HCT116 (cell line): ENCODE results near the gene KMO. TPM values are rescaled to one million over a fixed set of nuclear protein-coding genes. Genes with fewer than 3 reads are reported as not detected.

ENCODE experiments used
- ATAC-seq: fragments of 200-7000 bp; cut with Tn5 transposase; 2 replicates; pipeline ENCODE4 v1.9.1; 2020; ENCODE audit warnings: mild to moderate bottlenecking, moderate library complexity
- BruUV-seq: library from RNA; stranded (reverse); fragments of 400-500 nt; replicated peaks from 2 replicates; lab custom pipeline; 2021; lab: Mats Ljungman, UMichigan
- CTCF ChIA-PET: fragments of 300-600 bp; sonication (Branson Sonifier 250); formaldehyde crosslinking; loops from one replicate; lab custom pipeline; 2021; ENCODE audit warnings: antibody characterized with exemption; lab: Charles Lee
- POLR2A ChIA-PET: fragments of 300-600, 350-600 bp; sonication (Branson Sonifier 250); formaldehyde crosslinking; loops from one replicate; lab custom pipeline; 2021; ENCODE audit warnings: antibody characterized with exemption; lab: Charles Lee
- RAD21 ChIA-PET, 2 experiments: fragments of 300-600 bp; sonication (Branson Sonifier 250); formaldehyde crosslinking; loops; one replicate each; lab custom pipeline; 2023; ENCODE audit warnings: low total read pairs in 2 of 2; ENCODE audit not compliant: uncharacterized antibody in 2 of 2, unreplicated experiment in 2 of 2, low non-redundant PET in 1 of 2; lab: Charles Lee
- DNase-seq: peaks from one replicate; pipeline ENCODE4 v3.0.0-alpha.2; 2010; ENCODE audit warnings: low read depth, low spot score
- H2AFZ ChIP-seq: fragments of 200-600 bp; shearing (Covaris generic), sonication (generic); 2 replicates; pipeline ENCODE4 v1.6.1; 2017; ENCODE audit warnings: low read depth, mixed run types, mixed read lengths, antibody characterized with exemption, low read length; ENCODE audit not compliant: poor library complexity, severe bottlenecking
- H3K27ac ChIP-seq: 2 replicates; pipeline ENCODE4 v1.5.1; 2012; ENCODE audit warnings: low read depth, low read length
- H3K27me3 ChIP-seq: fragments of 200-600 bp; sonication (generic); 2 replicates; pipeline ENCODE4 v1.6.1; 2016; ENCODE audit warnings: mixed run types, low read length, mixed read lengths; ENCODE audit not compliant: insufficient read depth
- H3K36me3 ChIP-seq, 2 experiments: fragments of 200-500 bp in 1 of 2; fragments of 200-600 bp in 1 of 2; sonication (Bioruptor generic) in 1 of 2; sonication (generic) in 1 of 2; 2 replicates each; pipeline versions ENCODE4 v1.5.1 to v1.6.1; 2014 to 2016; ENCODE audit warnings: low read length in 2 of 2, inconsistent platforms in 1 of 2, mixed read lengths in 1 of 2, mixed run types in 1 of 2; ENCODE audit not compliant: insufficient read depth in 2 of 2, control insufficient read depth in 1 of 2
- H3K4me1 ChIP-seq, 2 experiments: fragments of 200-600 bp in 1 of 2; sonication (generic) in 1 of 2; 2 replicates each; pipeline versions ENCODE4 v1.5.1 to v1.6.1; 2012 to 2017; ENCODE audit warnings: low read length in 2 of 2, inconsistent platforms in 1 of 2, mild to moderate bottlenecking in 1 of 2, mixed read lengths in 1 of 2, mixed run types in 1 of 2, moderate library complexity in 1 of 2; ENCODE audit not compliant: insufficient read depth in 2 of 2, control insufficient read depth in 1 of 2
- H3K4me2 ChIP-seq: fragments of 200-600 bp; sonication (generic); 2 replicates; pipeline ENCODE4 v1.6.1; 2017; ENCODE audit warnings: mixed run types, low read length, mixed read lengths
- H3K4me3 ChIP-seq, 2 experiments: fragments of 200-600 bp in 1 of 2; sonication (generic) in 1 of 2; replicated peaks in 1 of 2; 2 replicates each; pipeline ENCODE4 v1.5.1; 2011 to 2016; ENCODE audit warnings: low read length in 2 of 2, control low read depth in 1 of 2, low read depth in 1 of 2, mild to moderate bottlenecking in 1 of 2, mixed read lengths in 1 of 2, mixed run types in 1 of 2
- H3K79me2 ChIP-seq: fragments of 200-600 bp; sonication (generic); 2 replicates; pipeline ENCODE4 v1.6.1; 2017; ENCODE audit warnings: mild to moderate bottlenecking, mixed run types, low read length, moderate library complexity, mixed read lengths; ENCODE audit not compliant: insufficient read depth
- H3K9ac ChIP-seq: fragments of 200-600 bp; sonication (generic); 2 replicates; pipeline ENCODE4 v1.6.1; 2016; ENCODE audit warnings: low read length, mixed read lengths
- H3K9me2 ChIP-seq: fragments of 200-600 bp; sonication (generic), shearing (Covaris generic); 2 replicates; pipeline ENCODE4 v1.6.1; 2017; ENCODE audit warnings: mixed run types, mild to moderate bottlenecking, moderate library complexity; ENCODE audit not compliant: insufficient read depth
- H3K9me3 ChIP-seq, 2 experiments: fragments of 200-500 bp in 1 of 2; fragments of 200-600 bp in 1 of 2; sonication (Bioruptor generic) in 1 of 2; sonication (generic) in 1 of 2; 2 replicates each; pipeline ENCODE4 v1.6.1; 2014 to 2017; ENCODE audit warnings: low read length in 2 of 2, mixed read lengths in 2 of 2, inconsistent platforms in 1 of 2, low read depth in 1 of 2, mild to moderate bottlenecking in 1 of 2, mixed run types in 1 of 2, moderate library complexity in 1 of 2; ENCODE audit not compliant: control insufficient read depth in 1 of 2, insufficient read depth in 1 of 2
- H4K20me1 ChIP-seq: fragments of 200-600 bp; sonication (generic), shearing (Covaris generic); 2 replicates; pipeline ENCODE4 v1.6.1; 2017; ENCODE audit warnings: mixed run types, mild to moderate bottlenecking, moderate library complexity; ENCODE audit not compliant: insufficient read depth
- CEBPB ChIP-seq: IDR thresholded peaks from 2 replicates; pipeline ENCODE4 v1.6.1; 2012; ENCODE audit warnings: low read depth
- EGR1 ChIP-seq: IDR thresholded peaks from 2 replicates; pipeline ENCODE4 v1.6.1; 2012; ENCODE audit warnings: low read depth
- EZH2phosphoT487 ChIP-seq: fragments of 200-600 bp; IDR thresholded peaks from 2 replicates; pipeline ENCODE4 v1.6.1; 2018; ENCODE audit warnings: antibody characterized with exemption, borderline replicate concordance
- FOSL1 ChIP-seq: IDR thresholded peaks from 2 replicates; pipeline ENCODE4 v1.6.1; 2012; ENCODE audit warnings: low read depth
- POLR2AphosphoS5 ChIP-seq: IDR thresholded peaks from 2 replicates; pipeline ENCODE4 v1.6.1; 2011; ENCODE audit warnings: mild to moderate bottlenecking, low read depth, low read length, moderate library complexity
- RAD21 ChIP-seq: IDR thresholded peaks from 2 replicates; pipeline ENCODE4 v1.6.1; 2012; ENCODE audit warnings: low read depth, mild to moderate bottlenecking
- SIN3A ChIP-seq: IDR thresholded peaks from 2 replicates; pipeline ENCODE4 v1.6.1; 2012; ENCODE audit warnings: low read depth
- SP1 ChIP-seq: IDR thresholded peaks from 2 replicates; pipeline ENCODE4 v1.6.1; 2012; ENCODE audit warnings: low read depth
- SRF ChIP-seq: IDR thresholded peaks from 2 replicates; pipeline ENCODE4 v1.6.1; 2012; ENCODE audit warnings: low read depth
- TCF7L2 ChIP-seq: IDR thresholded peaks from 2 replicates; pipeline ENCODE4 v1.7.0; 2011; ENCODE audit warnings: borderline replicate concordance, inconsistent platforms; ENCODE audit not compliant: insufficient read depth, insufficient read length; ENCODE audit errors: extremely low read depth
- YY1 ChIP-seq: IDR thresholded peaks from 2 replicates; pipeline ENCODE4 v1.6.1; 2011; ENCODE audit warnings: low read length, low read depth, moderate library complexity, mild to moderate bottlenecking; ENCODE audit not compliant: insufficient replicate concordance; ENCODE audit errors: extremely low read depth
- ZNF274 ChIP-seq: fragments of 200-500 bp; sonication (Bioruptor generic); IDR thresholded peaks from 2 replicates; pipeline ENCODE4 v1.6.1; 2014; ENCODE audit warnings: mild to moderate bottlenecking, low read depth, low read length, inconsistent platforms
- intact Hi-C: fragments of 100-400 bp; cut with micrococcal nuclease; formaldehyde crosslinking; loops from 2 replicates; pipeline ENCODE4 v1.10.0; 2022
- total RNA-seq: library from RNA; stranded (reverse); gene quantifications from one replicate; pipeline ENCODE4 v1.2.1, GENCODE V29; 2021; ENCODE audit not compliant: unreplicated experiment

Gene KMO
- total RNA-seq, 1 experiment from 2014 or later = not detected

DNA sequence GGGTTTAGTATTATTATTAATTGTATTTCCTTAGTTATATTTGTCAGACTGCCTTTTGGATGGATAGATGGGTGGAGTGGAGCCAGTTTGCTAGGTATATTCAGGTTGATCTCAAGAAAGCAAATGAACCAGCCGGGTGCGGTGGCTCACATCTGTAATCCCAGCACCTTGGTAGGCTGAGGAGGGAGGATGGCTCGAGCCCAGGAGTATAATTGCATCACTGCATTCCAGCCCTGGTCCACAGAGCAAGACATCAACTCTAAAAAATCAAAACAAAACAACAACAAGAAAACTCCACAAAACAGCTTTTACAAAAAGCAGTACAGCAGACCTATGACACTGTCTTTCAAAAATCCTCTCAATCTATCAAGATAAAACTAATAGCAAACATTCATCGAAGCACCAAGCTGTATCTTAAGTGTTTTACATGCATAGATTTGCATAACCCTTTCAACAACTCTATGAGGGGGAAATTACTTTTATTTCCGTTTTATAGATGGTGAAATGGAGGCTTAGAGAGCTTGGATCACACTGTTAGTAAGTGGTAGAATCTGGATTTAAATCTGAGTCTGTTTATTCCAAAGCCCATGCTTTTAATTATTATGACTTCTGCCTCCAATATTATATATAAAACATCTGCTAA, 25.5 kb downstream of the KMO start:
- DNase-seq (no peak), ATAC-seq (no peak)
- Histone ChIP-seq H3K79me2 (no peaks in the 10 kb centered on the region), H3K27ac (no peak overlapping the region), H3K4me1 (no peaks in the 10 kb centered on the region), H4K20me1 (no peaks in the 10 kb centered on the region), H3K36me3 (no peaks in the 10 kb centered on the region), H3K4me3 (no peak overlapping the region), H3K27me3 (0 out of 2 replicates have a peak, but pooled peaks cover 5% of the 10 kb centered on the region), H3K9ac (no peak overlapping the region), H2AFZ (no peak overlapping the region), H3K9me2 (no peaks in the 10 kb centered on the region; the same call in 1 of the 2 replicates), H3K9me3 (no peaks in the 10 kb centered on the region), H3K4me2 (no peak overlapping the region)
- RAD21 ChIA-PET = no interaction called here
- CTCF ChIA-PET = no interaction called here
- no TSS peak for BruUV-seq
- intact Hi-C loops = no loop called here
- POLR2A ChIA-PET = no interaction called here
- TF ChIP-seq EZH2phosphoT487 (no peak), EGR1 (no peak)

GRCh38 chr1:241560146-241560848, 28.1 kb downstream of the KMO start:
- Histone ChIP-seq H3K4me1 (no peaks in the 10 kb centered on the region), H3K9me3 (no peaks in the 10 kb centered on the region), H3K4me3 (no peak overlapping the region), H3K27me3 (0 out of 2 replicates have a peak, but pooled peaks cover 5% of the 10 kb centered on the region), H4K20me1 (no peaks in the 10 kb centered on the region), H3K79me2 (no peaks in the 10 kb centered on the region), H3K27ac (no peak overlapping the region), H3K4me2 (no peak overlapping the region), H3K9ac (no peak overlapping the region), H3K9me2 (no peaks in the 10 kb centered on the region; the same call in 1 of the 2 replicates), H2AFZ (no peak overlapping the region), H3K36me3 (no peaks in the 10 kb centered on the region)
- no peak for DNase-seq
- ChIA-PET RAD21 (no interaction called here), CTCF (no interaction called here), POLR2A (no interaction called here)
- no peak for ATAC-seq
- TF ChIP-seq TCF7L2 (no peak), YY1 (no peak), POLR2AphosphoS5 (no peak), SP1 (no peak), RAD21 (no peak), EZH2phosphoT487 (no peak), SRF (no peak), FOSL1 (no peak), CEBPB (no peak), SIN3A (no peak), ZNF274 (no peak)
- intact Hi-C loops = no loop called here
- BruUV-seq = no TSS peak
